ENCODE data around the gene TPK1. TPM values are rescaled to one million over a fixed set of nuclear protein-coding genes. Genes with fewer than 3 reads are reported as not detected.

The TPK1 gene
- total RNA-seq, 3 donors from 2014 or later (not counting 1 experiment from before 2014, with no cell fraction given) = 20.9 to 28.6 (median 25.3) TPM

DNA sequence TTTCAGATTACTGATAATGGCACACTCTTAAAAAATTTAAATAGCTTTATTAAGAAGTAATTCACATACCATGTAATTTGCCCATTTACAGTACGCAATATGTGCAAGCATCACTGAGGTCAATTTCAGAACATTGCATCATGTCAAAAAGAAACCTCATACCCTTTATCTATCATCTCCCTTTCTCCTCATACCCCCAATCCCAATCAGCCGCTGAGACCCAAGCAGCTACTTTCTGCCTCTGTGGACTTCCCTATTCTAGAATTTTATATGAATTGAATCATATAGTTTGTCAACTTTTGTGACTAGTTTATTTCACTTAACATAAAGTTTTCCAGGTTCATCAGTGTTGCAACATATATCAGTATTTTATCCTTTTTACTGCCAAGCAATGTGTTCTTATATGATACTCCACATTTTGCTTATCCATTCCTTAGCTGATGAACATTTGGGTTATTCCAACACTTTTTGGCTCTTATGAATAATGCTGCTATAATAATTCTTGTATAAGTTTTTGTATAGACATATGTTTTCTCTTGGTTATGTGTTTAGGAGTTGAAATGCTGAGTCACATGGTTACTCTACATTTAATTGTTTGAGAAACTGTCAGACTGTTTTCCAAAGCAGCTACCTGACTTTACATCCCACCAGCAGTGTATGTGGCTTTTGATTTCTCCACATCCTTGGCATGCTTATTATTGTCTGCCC is 26.9 kb upstream of the TPK1 start:
- intact Hi-C loops (cut with micrococcal nuclease) = no loop called here
- H3K9me3 ChIP-seq (ENCODE audit: control insufficient read depth, insufficient read depth, low read length) = no peaks in the 10 kb centered on the region
- DNase-seq (no peak), ATAC-seq (no peak)
- H3K4me1 ChIP-seq (ENCODE audit: control insufficient read depth, insufficient read depth, low read length) = no peaks in the 10 kb centered on the region
- WGBS (ENCODE audit: insufficient coverage) = 100% methylated on average over 1 of the region's 2 CpGs
- Mint-ChIP-seq H3K4me3 (no peak overlapping the region), H3K4me1 (no peaks in the 10 kb centered on the region), H3K27ac (no peak overlapping the region), H3K27me3 (ENCODE audit: low read depth in 2 of 2) (peaks cover 27 to 43% of the 10 kb centered on the region in 2 donors), H3K36me3 (no peaks in the 10 kb centered on the region), H3K9me3 (no peaks in the 10 kb centered on the region)
- H3K4me3 ChIP-seq (ENCODE audit: low read length) = no peak overlapping the region
- no peak for TF ChIP-seq CTCF (IDR thresholded peaks at IDR 0.05)
- no peak overlapping the region for H3K27ac ChIP-seq (ENCODE audit: low read length)
- no peaks in the 10 kb centered on the region for H3K36me3 ChIP-seq (ENCODE audit: control insufficient read depth, insufficient read depth, low read length)
- peaks cover 4% of the 10 kb centered on the region for H3K27me3 ChIP-seq (ENCODE audit: control insufficient read depth, insufficient read depth, low read length)

GRCh38 chr7:144859739-144860138 is 23.9 kb upstream of the TPK1 start:
- no peak overlapping the region for H3K27ac ChIP-seq (ENCODE audit: low read length)
- Mint-ChIP-seq H3K9me3 (no peaks in the 10 kb centered on the region), H3K27me3 (ENCODE audit: low read depth in 2 of 2) (peaks cover 17 to 27% of the 10 kb centered on the region in 2 donors), H3K36me3 (no peaks in the 10 kb centered on the region), H3K27ac (no peak overlapping the region), H3K4me3 (no peak overlapping the region), H3K4me1 (no peaks in the 10 kb centered on the region)
- DNase-seq = no peak
- ATAC-seq = no peak
- no peak overlapping the region for H3K4me3 ChIP-seq (ENCODE audit: low read length)
- H3K27me3 ChIP-seq (ENCODE audit: control insufficient read depth, insufficient read depth, low read length) = peaks cover 7% of the 10 kb centered on the region
- no peaks in the 10 kb centered on the region for H3K4me1 ChIP-seq (ENCODE audit: control insufficient read depth, insufficient read depth, low read length)
- H3K9me3 ChIP-seq (ENCODE audit: control insufficient read depth, insufficient read depth, low read length) = no peaks in the 10 kb centered on the region
- WGBS (ENCODE audit: insufficient coverage) = 44% methylated on average over 3 of the region's 3 CpGs
- intact Hi-C loops (cut with micrococcal nuclease) = no loop called here
- no peak for TF ChIP-seq CTCF (IDR thresholded peaks at IDR 0.05)
- H3K36me3 ChIP-seq (ENCODE audit: control insufficient read depth, insufficient read depth, low read length) = no peaks in the 10 kb centered on the region

DNA sequence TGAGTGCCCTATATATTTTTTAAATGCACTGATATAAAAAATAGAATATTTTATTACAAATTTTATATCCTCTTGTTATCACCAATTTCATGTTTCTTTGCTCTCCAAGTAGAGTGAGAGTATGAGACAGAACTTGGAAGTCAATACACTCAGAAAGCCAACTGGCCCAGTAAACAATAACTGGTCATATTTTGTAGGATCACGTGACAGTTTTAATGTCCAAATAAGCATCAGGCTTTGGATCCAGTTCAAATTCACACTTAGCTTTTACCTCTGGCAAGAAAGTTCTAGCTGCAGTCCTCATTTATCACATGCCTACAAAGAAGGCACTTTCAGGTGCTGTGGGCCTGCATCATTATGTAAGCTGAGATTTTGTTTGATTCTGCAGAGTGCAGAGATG is 21.6 kb upstream of the TPK1 start:
- Mint-ChIP-seq H3K36me3 (no peaks in the 10 kb centered on the region), H3K27ac (no peak overlapping the region), H3K4me1 (no peaks in the 10 kb centered on the region), H3K4me3 (no peak overlapping the region), H3K27me3 (ENCODE audit: low read depth in 2 of 2) (peaks cover 10 to 27% of the 10 kb centered on the region in 2 donors), H3K9me3 (no peaks in the 10 kb centered on the region)
- no peak for DNase-seq
- H3K27me3 ChIP-seq (ENCODE audit: control insufficient read depth, insufficient read depth, low read length) = peaks cover 7% of the 10 kb centered on the region
- intact Hi-C loops (cut with micrococcal nuclease) = no loop called here
- no peak overlapping the region for H3K4me3 ChIP-seq (ENCODE audit: low read length)
- WGBS (ENCODE audit: insufficient coverage) = 93% methylated on average over 1 of the region's 1 CpG
- no peaks in the 10 kb centered on the region for H3K36me3 ChIP-seq (ENCODE audit: control insufficient read depth, insufficient read depth, low read length)
- no peak for TF ChIP-seq CTCF (IDR thresholded peaks at IDR 0.05)
- no peaks in the 10 kb centered on the region for H3K4me1 ChIP-seq (ENCODE audit: control insufficient read depth, insufficient read depth, low read length)
- no peaks in the 10 kb centered on the region for H3K9me3 ChIP-seq (ENCODE audit: control insufficient read depth, insufficient read depth, low read length)
- no peak overlapping the region for H3K27ac ChIP-seq (ENCODE audit: low read length)
- no peak for ATAC-seq
